GM12872 (cell line): ENCODE results near the gene UNC45B.

Experiments
- TF ChIP-seq, protein P1 (sequence below): IDR thresholded peaks from 3 replicates; pipeline ENCODE4 v1.5.1; 2011; ENCODE audit warnings: low read depth, mild to moderate bottlenecking, low read length, moderate library complexity; ENCODE audit not compliant: insufficient read depth

Gene UNC45B

GRCh38 chr17:35132099-35132498, 15.5 kb upstream of the UNC45B start:
- TF ChIP-seq, protein P1, sequence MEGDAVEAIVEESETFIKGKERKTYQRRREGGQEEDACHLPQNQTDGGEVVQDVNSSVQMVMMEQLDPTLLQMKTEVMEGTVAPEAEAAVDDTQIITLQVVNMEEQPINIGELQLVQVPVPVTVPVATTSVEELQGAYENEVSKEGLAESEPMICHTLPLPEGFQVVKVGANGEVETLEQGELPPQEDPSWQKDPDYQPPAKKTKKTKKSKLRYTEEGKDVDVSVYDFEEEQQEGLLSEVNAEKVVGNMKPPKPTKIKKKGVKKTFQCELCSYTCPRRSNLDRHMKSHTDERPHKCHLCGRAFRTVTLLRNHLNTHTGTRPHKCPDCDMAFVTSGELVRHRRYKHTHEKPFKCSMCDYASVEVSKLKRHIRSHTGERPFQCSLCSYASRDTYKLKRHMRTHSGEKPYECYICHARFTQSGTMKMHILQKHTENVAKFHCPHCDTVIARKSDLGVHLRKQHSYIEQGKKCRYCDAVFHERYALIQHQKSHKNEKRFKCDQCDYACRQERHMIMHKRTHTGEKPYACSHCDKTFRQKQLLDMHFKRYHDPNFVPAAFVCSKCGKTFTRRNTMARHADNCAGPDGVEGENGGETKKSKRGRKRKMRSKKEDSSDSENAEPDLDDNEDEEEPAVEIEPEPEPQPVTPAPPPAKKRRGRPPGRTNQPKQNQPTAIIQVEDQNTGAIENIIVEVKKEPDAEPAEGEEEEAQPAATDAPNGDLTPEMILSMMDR = no peak

DNA sequence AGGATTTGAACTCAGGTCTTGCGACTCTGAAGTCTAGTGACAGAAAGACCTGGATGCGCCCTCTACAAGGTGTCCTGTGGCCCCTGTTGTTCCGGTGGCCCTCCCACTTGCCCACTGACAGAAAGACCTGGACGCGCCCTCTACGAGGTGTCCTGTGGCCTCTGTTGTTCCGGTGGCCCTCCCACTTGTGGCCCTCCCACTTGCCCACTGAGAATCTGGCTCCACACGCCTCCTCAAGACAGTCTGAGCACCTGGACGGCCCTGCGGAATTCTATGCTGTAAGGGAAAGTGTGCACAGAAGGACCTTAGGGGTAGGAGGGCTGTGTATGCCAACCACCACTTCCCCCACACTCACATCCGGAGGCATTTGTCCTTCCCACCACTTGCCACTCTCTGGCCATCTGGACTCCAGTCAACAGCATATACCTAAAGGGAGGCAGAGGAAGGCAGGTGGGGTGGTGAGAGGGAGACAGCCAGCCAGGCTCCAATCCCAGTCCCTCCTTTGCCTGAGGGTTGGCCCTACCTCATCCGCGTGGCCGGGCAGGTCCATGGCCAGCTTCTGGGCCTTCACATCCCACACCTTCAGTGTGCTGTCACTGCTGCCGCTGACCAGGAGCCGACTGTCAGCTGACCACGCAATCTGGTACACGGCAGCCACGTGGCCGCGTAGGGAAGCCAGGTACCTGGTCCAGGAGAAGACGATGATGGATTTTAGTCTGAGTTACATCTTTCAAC, 14.6 kb upstream of the UNC45B start:
- TF ChIP-seq, protein P1 = no peak

DNA sequence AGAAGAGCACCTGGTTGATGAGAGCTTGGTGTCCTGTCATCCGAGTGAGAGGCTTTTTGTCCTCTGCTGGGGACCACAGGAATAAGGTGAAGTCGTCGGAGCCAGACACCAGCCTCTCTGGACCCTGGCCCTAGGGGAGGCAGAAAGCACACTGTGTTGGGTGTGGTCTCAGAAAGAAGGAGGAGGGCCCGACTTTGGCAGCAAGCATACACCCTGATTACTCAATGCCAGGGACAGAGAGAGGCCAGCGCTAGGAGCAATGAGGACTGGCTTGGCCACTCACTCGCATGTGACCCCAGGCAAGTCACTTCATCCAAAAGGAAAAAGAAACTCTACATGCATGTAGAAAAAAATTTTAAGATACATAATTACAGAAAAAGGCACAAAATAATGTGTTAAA, 12.3 kb upstream of the UNC45B start:
- TF ChIP-seq, protein P1 = no peak

GRCh38 chr17:35138218-35138617, 9.4 kb upstream of the UNC45B start:
- TF ChIP-seq, protein P1 = no peak

GRCh38 chr17:35141681-35142466, 5.7 kb upstream of the UNC45B start, which contains the start of gene NLE1:
Gene NLE1, minus strand, starts transcription at chr17:35142303. Its CDS starts 28 bp downstream, at chr17:35142275.
- TF ChIP-seq, protein P1 = peak; percentile 93

GRCh38 chr17:35142467-35142796, 5.2 kb upstream of the UNC45B start:
- TF ChIP-seq, protein P1 = no peak

GRCh38 chr17:35144840-35145239, 2.8 kb upstream of the UNC45B start:
- TF ChIP-seq, protein P1 = no peak
